Cardiac muscle cell (in vitro differentiated cells and primary cell): ENCODE measurements around the gene EDARADD. TPM values are rescaled to one million over a fixed set of nuclear protein-coding genes. Genes with fewer than 3 reads are reported as not detected.
"Not testable (repeated sequence)": the region's sequence is repeated elsewhere in the genome, so short reads cannot be mapped to it uniquely, and the experiment has no call there.

ENCODE experiments used
- DNase-seq, 2 donors: peaks; one replicate each; pipeline versions ENCODE4 v3.0.0 to v3.0.0-alpha.2; 2010 to 2017; ENCODE audit warnings: low read depth in 1 of 2, low spot score in 1 of 2
- H3K27ac ChIP-seq: fragments of 200-600 bp; sonication (generic); 2 replicates; pipeline ENCODE4 v1.5.1; 2016
- H3K27me3 ChIP-seq: fragments of 200-600 bp; sonication (generic); 2 replicates; pipeline ENCODE4 v1.6.0; 2016; ENCODE audit warnings: control low read depth
- H3K36me3 ChIP-seq: fragments of 200-600 bp; sonication (generic); 2 replicates; pipeline ENCODE4 v1.5.1; 2016; ENCODE audit warnings: control low read depth
- H3K4me1 ChIP-seq: fragments of 200-600 bp; sonication (generic); 2 replicates; pipeline ENCODE4 v1.8.1; 2017; ENCODE audit warnings: low read depth, mild to moderate bottlenecking, mixed run types
- H3K4me3 ChIP-seq: fragments of 200-600 bp; sonication (generic); 2 replicates; pipeline ENCODE4 v1.5.1; 2016; ENCODE audit warnings: mild to moderate bottlenecking
- H3K9me3 ChIP-seq: fragments of 200-600 bp; sonication (generic); 2 replicates; pipeline ENCODE4 v1.5.1; 2017; ENCODE audit warnings: low read depth, mild to moderate bottlenecking, control low read depth
- CTCF ChIP-seq: IDR thresholded peaks from 2 replicates; pipeline ENCODE4 v1.5.1; 2012; ENCODE audit warnings: low read depth, mild to moderate bottlenecking, low read length
- polyA plus RNA-seq: library from polyadenylated mRNA; unstranded; fragments of >200 nt; fragmentation: Nextera tagmentation; extraction: Ambion mirVana; gene quantifications from 2 replicates; pipeline ENCODE4 v1.2.1, GENCODE V29; 2016
- total RNA-seq: library from RNA; depleted of rRNA; stranded (reverse); fragments of >200 nt; gene quantifications from 2 replicates; pipeline ENCODE4 v1.2.3, GENCODE V29; 2016

Gene EDARADD
- total and polyA plus RNA-seq, 2 experiments from 2014 or later = 0.24 to 0.77 TPM

- no peaks in the 10 kb centered on the region for H3K9me3 ChIP-seq
- no peak for DNase-seq
- peaks cover 3% of the 10 kb centered on the region for H3K27me3 ChIP-seq
- no peak for TF ChIP-seq CTCF
- H3K4me1 ChIP-seq = peaks cover 8% of the 10 kb centered on the region
- H3K36me3 ChIP-seq = no peaks in the 10 kb centered on the region
- no peak overlapping the region for H3K4me3 ChIP-seq
- H3K27ac ChIP-seq = no peak overlapping the region
Observed at GRCh38 chr1:236495467-236496112, 101.5 kb downstream of the EDARADD start.

- no peaks in the 10 kb centered on the region for H3K36me3 ChIP-seq
- no peaks in the 10 kb centered on the region for H3K9me3 ChIP-seq
- peaks cover 3% of the 10 kb centered on the region for H3K27me3 ChIP-seq
- DNase-seq = no peak
- H3K4me3 ChIP-seq = no peak overlapping the region
- H3K4me1 ChIP-seq = no peaks in the 10 kb centered on the region
- no peak overlapping the region for H3K27ac ChIP-seq
- no peak for TF ChIP-seq CTCF
Observed at GRCh38 chr1:236497908-236498307, 103.8 kb downstream of the EDARADD start.

- TF ChIP-seq CTCF = no peak
- H3K36me3 ChIP-seq = no peaks in the 10 kb centered on the region
- no peaks in the 10 kb centered on the region for H3K4me1 ChIP-seq
- H3K4me3 ChIP-seq = no peak overlapping the region
- DNase-seq = no peak
- no peak overlapping the region for H3K27ac ChIP-seq
- H3K9me3 ChIP-seq = no peaks in the 10 kb centered on the region
- H3K27me3 ChIP-seq = no peaks in the 10 kb centered on the region
Observed at GRCh38 chr1:236501093-236501492, 107.0 kb downstream of the EDARADD start.

- DNase-seq = peak in 1 of 2 donors; percentile 72
- no peaks in the 10 kb centered on the region for H3K36me3 ChIP-seq
- no peak overlapping the region for H3K27ac ChIP-seq
- no peaks in the 10 kb centered on the region for H3K27me3 ChIP-seq
- no peak overlapping the region for H3K4me3 ChIP-seq
- TF ChIP-seq CTCF = no peak
- no peaks in the 10 kb centered on the region for H3K9me3 ChIP-seq
- no peaks in the 10 kb centered on the region for H3K4me1 ChIP-seq
Observed at GRCh38 chr1:236502579-236502971, 108.5 kb downstream of the EDARADD start.

- Histone ChIP-seq H3K9me3 (no peaks in the 10 kb centered on the region), H3K36me3 (no peaks in the 10 kb centered on the region), H3K27ac (no peak overlapping the region), H3K4me1 (no peaks in the 10 kb centered on the region), H3K4me3 (no peak overlapping the region), H3K27me3 (no peaks in the 10 kb centered on the region)
- TF ChIP-seq CTCF = no peak
- peak; percentile 42 to 89 for DNase-seq
Observed at GRCh38 chr1:236502972-236503639, 109.0 kb downstream of the EDARADD start.

GRCh38 chr1:236504338-236504737 lies 110.3 kb downstream of the EDARADD start:
- H3K9me3 ChIP-seq, H3K4me1 ChIP-seq, DNase-seq, H3K27ac ChIP-seq, H3K36me3 ChIP-seq, H3K4me3 ChIP-seq, H3K27me3 ChIP-seq: not testable (repeated sequence)
